Measurements from ENCODE around the gene RC3H1.

The RC3H1 gene

GRCh38 chr1:173888749-173889148 lies 133.4 kb downstream of the RC3H1 start:
- no peak for DNase-seq (ENCODE audit: low read depth in 1 of 2, low spot score in 1 of 2)

DNA sequence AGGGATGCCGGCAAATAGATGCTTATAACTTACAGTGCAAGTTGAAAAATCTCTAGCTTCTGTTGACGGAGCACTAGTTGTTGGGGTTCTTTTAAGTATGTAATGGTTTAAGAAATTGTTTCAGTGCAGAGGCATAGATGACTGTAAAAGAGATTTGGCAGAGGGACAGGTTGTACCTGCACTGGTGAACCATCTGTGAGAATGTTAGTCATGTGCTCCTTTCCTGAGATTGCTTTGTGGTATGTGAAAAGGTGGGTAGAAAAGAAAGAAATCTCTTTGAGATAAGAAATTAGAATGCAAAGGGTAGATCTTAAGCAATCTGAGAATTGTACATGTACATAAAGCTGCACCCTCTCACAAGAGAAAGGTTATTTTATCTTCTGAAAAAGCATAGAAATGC lies 134.5 kb downstream of the RC3H1 start:
- DNase-seq (ENCODE audit: low read depth in 1 of 2, low spot score in 1 of 2) = no peak

GRCh38 chr1:173886746-173887611 lies 135.2 kb downstream of the RC3H1 start:
- DNase-seq (ENCODE audit: low read depth in 1 of 2, low spot score in 1 of 2) = no peak

GRCh38 chr1:173884701-173885100 lies 137.5 kb downstream of the RC3H1 start:
- DNase-seq (ENCODE audit: low read depth in 1 of 2, low spot score in 1 of 2) = no peak

Data from activated T-helper 1 cell treated with anti-CD3 and anti-CD28 coated beads, Interleukin-2, amount 50 U/mL, for 16 hours (primary cell).